HL-60 (cell line): ENCODE measurements around the gene MNAT1.

Source experiments
- CTCF ChIP-seq: IDR thresholded peaks from one replicate; pipeline ENCODE4 v1.5.1; 2011; ENCODE audit warnings: low read length, control low read depth, inconsistent platforms; ENCODE audit not compliant: insufficient read depth
- GABPA ChIP-seq: IDR thresholded peaks from 2 replicates; pipeline ENCODE4 v1.6.1; 2012; ENCODE audit warnings: low read depth
- POLR2AphosphoS5 ChIP-seq: IDR thresholded peaks from 2 replicates; pipeline ENCODE4 v1.6.1; 2012; ENCODE audit warnings: low read depth
- REST ChIP-seq: IDR thresholded peaks from 2 replicates; pipeline ENCODE4 v1.6.1; 2012; ENCODE audit warnings: low read depth; ENCODE audit not compliant: insufficient replicate concordance
- SPI1 ChIP-seq: IDR thresholded peaks from 2 replicates; pipeline ENCODE4 v1.6.1; 2012; ENCODE audit warnings: low read depth, mild to moderate bottlenecking, borderline replicate concordance

- TF ChIP-seq CTCF, result no peak
- TF ChIP-seq REST, result no peak
- TF ChIP-seq POLR2AphosphoS5, result no peak
- TF ChIP-seq GABPA, result no peak
- TF ChIP-seq SPI1, result no peak
Measured at GRCh38 chr14:60893911-60894310, 159.3 kb downstream of the MNAT1 start.
